ENCODE measurements around the gene ULBP1.
"Not testable (repeated sequence)": the region's sequence is repeated elsewhere in the genome, so short reads cannot be mapped to it uniquely, and the experiment has no call there.

The ULBP1 gene

DNA sequence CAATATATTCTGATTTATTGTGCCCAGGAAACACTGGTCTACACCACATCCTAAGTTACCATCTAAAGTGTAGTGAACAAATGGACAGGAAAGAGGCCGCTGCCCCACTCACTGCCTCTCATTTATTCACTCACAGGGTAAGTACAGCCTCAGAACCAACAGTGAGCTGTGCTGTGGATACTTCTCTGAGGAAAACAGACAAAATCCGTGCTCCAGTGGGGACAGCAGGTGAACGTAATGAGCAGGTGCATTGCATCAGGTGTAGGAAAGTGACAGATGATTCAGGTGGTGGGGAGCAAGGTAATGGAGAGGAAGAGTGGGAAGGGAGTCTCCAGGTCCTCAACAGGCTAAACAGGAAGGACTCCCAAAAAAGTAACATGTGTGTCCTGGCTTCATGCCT is 30.3 kb upstream of the ULBP1 start:
- no peak for DNase-seq (ENCODE audit: low spot score)

DNA sequence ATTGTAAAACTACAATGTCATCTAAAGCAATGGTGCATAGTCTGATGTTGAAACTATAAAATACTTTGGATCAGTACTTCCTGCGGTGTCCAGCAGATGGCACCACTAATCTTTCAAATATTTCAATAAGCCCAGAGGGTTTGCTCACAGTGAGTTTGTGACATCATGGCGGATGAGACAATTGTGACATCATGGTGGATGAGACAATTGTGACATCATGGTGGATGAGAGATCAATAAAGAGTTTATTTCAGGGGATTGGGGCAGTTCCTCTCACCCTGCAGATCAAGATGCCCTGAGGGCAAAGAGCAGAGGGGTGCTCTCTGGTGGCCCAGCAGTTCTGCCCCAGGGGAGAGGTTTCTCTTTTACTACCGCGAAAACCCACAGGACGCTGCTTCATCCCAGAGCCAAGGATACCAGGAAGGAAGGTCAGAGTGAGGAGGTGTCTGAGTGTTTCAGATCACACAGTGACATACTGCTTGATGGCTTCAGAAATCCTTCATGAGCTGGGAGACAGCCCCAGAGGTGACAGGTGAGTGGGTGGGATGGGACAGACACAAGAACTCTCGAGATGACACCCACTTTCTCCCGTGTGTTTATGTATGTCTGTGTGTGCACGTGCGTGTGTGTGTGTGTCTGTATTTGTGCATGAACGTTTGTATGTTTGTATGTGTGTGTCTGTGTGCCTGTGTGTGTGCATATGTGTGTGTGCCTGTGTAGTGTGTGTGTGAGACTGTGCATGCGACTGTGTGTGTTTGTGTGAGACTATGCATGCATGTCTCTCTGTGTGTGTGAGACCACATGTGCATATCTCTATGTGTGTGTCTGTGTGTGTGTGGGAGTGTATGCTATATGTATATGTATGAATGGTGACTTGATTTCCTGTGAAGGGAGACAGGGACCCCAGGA is 29.2 kb upstream of the ULBP1 start:
- peak; percentile 73 for DNase-seq (ENCODE audit: low spot score)

DNA sequence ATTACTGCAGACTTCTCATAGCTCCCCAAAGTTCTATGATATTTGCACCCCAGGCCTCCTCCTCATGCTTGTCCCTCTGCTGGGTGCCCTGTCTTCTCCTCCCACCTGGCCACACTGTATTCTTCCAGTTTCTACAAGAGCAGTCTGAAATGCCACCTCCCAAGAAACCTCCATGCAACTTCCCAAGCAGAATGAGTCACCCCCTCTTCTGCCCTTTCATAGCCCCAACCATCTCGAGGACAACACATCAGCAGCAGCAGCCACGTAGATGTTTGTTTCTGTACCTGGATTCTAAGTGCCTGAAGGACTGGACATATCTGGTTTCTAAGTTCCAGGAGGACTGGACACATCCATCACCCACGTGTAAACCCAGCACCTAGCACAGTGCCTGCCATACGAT is 28.5 kb upstream of the ULBP1 start:
- no peak for DNase-seq (ENCODE audit: low spot score)

DNA sequence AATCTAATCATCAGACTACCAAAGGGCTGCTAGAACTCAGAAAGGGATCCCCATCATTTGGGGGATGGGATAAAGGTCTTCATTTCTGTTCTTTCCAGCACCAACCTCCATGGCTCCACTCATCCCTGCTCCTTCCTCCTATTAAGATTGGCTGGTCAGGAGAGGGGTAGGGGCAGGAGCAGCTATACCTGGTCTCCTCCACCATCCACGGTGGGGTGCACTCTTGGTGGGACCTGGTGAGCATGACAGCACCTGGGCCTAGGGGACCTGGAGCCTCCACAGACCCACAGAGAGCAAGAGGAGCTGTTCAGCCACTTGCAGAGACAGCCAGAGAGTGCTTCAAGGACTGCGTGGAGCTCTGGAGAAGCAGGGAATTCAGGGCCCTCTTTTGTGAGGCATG is 28.1 kb upstream of the ULBP1 start:
- DNase-seq (ENCODE audit: low spot score): no peak

DNA sequence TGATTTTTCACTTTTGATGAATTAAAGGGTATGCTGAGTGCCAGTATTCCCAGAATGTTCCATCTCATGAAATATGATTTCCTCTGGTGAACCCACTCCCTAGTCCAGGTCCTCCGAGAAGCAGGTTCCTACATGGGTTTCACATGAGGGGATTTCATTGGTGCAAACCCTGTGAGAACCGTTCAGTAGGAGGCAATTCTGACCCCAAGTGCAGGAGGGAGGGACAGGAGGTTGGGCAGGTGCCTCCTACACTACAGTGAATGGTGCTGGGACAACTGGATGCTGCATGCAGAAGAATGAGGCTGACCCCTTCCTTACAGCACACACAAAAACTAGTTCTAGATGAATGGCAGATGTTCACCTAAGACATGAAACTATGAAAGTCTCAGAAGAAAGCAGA is 27.0 kb upstream of the ULBP1 start:
- no peak for DNase-seq (ENCODE audit: low spot score)

DNA sequence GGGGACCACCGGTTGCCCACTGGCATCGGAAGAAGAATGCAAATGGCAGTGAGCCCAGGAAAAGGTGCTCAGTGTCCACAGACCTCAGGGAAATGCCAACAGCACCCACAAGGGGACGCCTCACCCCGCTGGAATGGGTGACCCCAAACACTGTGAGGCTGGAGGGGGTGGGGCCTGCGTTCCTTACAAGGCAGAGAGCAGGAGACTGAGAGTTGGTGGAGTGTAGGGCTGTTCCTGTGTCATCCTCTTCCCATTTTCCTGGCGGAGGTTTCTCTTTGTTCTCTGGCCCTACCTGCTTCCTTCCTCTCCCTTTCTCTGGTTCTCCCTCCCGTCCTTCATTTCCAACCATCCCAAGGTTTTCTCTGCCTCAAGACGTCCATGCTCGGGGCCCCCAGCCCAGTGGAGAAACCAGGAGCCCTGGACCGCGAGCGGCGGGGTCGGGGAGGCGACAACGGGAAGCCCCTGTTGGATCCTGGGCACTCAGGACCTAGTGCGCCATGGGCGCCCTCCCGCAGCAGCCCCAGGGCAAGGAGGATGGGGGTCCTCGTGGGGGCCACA is 25.7 kb upstream of the ULBP1 start:
- DNase-seq (ENCODE audit: low spot score): not testable (repeated sequence)

DNA sequence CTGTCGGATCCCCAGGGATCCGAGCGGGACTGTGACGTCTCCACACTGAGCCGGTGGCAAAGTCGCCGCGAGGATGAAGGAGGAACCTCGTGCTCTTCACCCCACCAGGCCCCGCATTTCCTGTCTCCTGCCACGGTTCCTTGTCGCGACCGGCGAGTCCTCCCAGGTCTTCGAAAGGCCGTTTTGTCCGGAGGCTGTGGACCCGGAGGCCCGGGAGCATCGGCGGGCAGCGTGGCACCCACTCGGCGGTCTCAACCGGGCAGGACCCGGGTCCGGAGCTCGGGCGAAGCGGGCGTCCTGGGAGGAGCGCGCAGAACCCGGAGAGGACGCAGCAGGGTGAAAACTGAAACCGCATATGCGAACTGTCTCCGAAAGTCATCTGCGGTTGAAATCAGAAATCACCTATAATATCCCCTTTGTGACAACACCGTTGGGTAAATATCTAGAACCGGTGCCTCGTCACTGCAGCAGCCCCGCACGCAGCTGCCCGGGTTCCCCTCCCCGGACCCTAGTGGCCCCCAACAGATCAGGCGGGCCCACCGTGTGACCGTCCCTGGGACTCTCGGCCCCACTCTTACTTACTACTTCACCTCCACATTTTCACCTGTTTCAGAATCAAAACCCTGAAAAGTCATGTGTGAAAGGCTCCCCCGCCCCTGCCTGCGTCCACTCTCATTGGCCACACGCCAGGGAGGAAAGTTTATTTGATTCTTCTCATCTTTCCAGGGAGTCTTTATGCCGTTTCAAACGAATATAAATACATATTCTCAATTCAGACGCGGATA is 25.0 kb upstream of the ULBP1 start:
- DNase-seq (ENCODE audit: low spot score): no peak

DNA sequence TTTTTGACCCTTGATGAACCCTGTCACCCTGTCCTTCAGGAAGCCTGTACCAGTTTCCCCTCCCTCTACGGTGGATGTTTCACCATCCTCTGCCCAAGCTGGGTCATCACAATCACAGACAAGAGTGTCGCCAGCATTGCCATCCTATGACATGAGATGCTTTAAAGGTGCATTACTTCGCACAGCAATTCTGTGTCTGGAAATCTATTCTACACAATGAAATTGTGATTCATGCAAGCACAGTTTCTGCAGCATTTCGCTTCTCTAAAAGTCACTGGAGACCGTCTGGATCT is 24.4 kb upstream of the ULBP1 start:
- DNase-seq (ENCODE audit: low spot score): no peak

DNA sequence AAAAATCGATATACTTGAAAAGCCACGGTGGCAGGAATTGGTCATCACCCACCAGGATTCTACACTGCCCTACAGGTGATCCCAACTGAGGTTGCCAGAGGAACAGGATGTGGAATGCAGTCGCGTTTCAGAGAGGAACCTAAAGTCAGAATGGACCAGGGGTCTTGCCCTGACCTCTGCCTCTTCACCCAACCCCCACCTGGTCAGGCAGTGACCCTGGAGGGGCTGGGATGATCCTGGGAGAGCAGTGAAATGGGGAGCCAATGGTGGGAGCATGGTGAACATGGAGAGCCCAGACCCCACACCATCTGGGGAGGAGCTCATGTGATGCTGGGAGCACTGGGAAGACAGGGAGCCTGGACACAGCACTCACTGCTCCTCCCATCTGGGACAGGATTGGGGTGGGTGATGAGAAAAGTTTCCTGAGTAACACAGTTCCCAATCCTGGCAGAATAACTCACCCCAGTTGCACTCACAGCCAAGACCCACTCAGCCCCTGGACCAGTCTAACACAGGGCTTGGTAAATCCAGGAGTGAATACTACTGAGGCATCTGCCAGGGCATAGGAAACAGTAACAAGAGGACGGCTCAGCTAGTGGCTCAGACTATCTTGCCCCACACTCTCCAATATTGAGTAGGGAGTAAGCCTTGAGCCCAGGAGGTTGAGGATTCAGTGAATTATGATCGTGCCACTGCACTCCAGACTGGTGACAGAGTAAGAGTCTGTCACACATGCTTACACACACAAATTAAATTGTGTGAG is 23.7 kb upstream of the ULBP1 start:
- no peak for DNase-seq (ENCODE audit: low spot score)

DNA sequence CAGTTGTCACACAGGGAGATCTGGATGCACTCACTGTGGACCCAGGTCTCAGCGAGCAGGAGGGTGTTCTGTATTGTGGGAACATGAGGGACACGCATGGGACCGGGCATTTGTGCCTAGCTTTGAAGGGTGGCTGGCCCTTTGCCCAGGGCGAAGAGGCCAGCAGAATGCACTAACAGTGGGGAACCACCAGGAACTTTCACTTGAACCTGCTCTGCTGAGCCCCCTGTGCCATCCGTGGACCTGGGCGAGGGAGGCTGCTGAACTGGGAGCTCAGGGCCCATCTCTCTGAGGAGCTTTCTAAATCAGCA is 23.1 kb upstream of the ULBP1 start:
- DNase-seq (ENCODE audit: low spot score): no peak

DNA sequence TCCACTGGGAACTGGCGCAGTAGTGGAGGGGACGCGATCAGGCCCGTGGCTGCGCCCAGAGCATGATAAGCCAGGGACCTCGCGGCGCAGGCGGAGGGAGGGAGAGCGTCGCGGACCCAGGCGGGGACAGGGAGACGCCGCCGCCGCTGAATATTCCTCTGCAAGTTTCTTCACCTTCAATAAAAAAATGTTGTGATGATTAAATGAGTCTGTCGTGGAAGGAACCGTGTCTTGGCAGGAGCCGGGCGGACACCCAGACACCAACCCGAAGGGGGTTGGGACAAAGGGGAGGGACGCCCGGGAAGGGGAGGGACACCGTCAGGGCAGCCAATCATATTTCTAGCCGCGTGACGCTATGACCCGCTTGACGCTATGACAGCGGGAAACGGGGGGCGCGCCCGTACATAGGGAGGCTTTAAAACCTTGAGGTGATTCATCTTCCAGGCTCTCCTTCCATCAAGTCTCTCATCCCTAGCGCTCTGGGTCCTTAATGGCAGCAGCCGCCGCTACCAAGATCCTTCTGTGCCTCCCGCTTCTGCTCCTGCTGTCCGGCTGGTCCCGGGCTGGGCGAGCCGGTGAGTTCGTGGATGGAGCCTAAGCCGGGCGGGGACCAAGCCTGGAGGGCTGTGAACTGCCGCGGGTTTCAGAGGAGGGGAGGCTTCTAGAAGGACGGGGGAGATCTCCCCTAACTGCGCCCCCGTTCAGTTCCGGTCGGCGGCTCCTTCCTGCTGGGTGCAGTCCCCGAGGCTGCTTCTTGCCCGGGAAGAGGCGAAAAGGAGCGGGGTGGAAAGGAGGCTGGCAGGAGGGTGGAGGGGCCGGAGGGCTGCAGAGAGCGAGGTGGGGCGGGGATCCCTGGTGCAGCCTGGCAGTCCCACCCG is 21.9 kb upstream of the ULBP1 start, which contains the start of gene ULBP2:
TSS of gene ULBP2 (plus strand) at position 432 of the 878 bp plus-strand sequence. CDS start at position 491, 59 bp downstream.
- peak; percentile 76 for DNase-seq (ENCODE audit: low spot score)

DNA sequence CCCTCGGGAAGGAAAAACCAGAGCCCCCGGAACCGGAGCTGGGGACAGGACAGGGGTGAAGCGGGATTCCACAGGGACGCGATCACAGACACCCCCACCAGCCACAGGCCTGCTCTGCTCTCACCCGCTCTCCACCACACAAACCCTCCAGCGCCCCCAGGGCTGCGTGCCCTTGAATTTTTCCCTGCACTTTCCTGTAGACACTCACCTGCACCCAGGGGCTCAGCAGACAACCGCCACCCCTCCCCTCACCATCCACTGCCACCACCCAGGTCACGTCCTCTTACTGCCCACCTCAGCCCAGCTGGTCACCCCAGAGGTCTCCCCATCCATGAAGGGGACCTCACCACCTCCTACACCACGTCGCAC is 21.3 kb upstream of the ULBP1 start:
- DNase-seq (ENCODE audit: low spot score): no peak

DNA sequence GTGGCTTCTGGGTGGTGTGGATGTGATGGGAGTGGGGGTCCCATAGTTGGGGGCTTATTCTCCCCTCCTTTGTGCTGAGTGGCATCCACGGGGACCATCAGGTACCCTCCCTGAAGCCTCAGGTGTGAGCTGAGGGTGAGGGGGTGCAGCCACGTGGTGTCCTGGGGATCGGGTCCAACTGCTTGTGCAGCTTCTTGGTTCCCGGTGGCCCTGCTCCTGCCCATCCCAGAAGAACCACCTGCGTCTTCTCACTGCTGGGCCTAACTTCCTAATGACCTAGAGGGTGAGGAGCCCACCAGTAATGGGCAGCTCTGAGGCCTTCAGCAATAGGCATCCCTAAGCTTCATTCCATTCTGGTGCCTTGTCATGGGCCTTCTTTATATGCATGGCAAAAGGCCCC is 20.4 kb upstream of the ULBP1 start:
- not testable (repeated sequence) for DNase-seq (ENCODE audit: low spot score)

DNA sequence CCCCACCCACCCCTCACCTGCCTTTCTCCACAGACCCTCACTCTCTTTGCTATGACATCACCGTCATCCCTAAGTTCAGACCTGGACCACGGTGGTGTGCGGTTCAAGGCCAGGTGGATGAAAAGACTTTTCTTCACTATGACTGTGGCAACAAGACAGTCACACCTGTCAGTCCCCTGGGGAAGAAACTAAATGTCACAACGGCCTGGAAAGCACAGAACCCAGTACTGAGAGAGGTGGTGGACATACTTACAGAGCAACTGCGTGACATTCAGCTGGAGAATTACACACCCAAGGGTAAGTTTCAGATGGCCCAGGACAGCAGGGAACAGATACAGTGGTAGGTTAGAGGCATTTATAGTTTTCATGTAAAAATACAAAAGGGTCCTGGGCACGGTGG is 18.5 kb upstream of the ULBP1 start:
- not testable (repeated sequence) for DNase-seq (ENCODE audit: low spot score)

DNA sequence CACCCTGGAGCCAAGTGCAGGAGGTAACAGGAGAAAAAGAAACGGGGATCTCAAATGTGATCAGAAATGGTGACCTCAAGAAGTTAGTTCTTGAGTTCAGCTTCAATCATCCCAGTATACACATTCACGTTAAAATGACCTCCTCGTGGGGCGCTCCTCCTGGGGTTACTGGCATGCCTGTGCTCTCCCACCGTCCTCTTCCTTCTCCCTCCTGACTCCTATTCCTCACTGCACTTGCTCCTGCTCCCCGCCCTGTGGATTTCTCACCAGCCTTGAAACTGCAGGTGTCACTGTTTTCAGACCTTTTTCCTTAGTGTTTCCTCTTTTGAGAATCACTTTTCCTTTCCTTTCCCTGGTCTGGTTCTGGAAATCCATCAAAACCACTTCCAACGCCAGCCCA is 17.1 kb upstream of the ULBP1 start:
- DNase-seq (ENCODE audit: low spot score): not testable (repeated sequence)

DNA sequence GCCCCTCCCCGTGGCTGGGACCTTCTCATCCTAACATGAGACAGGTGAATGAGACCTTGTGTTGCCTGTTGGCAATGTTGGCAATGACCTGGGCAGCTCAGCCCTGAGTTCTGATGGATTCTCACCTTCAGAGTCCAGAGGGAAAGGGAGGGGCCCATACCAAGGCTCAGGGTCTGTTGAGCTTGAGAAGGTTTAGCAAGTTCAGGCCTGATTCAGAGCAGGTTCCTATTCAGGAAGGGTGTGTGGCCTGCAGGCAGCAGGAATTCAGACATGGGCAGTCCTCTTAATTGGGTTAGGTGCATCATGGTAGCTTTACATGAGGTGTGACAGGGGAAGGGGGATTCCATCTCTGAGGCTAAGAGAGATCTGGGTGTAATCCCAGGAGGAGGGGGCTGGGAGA is 16.2 kb upstream of the ULBP1 start:
- DNase-seq (ENCODE audit: low spot score): not testable (repeated sequence)

DNA sequence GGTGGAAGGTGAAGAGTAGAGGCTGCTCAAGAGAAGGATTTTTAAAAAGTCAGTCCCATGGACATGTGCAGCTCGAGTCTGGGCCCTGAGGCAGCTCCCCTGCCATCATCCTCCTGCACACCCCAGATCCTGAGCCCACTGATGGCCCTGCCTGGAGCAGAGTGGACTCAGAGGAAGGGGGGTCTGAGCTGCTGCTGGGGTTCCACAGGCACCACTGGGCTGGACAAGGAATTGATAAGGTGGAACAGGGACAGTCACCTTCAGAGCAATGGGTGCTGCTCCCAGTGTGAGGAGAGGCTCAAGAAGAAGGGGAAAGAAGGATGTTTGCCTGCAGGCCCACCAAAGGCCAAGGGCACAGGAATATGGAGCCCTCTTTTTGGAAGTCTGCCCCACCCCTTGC is 15.7 kb upstream of the ULBP1 start:
- DNase-seq (ENCODE audit: low spot score): no peak

DNA sequence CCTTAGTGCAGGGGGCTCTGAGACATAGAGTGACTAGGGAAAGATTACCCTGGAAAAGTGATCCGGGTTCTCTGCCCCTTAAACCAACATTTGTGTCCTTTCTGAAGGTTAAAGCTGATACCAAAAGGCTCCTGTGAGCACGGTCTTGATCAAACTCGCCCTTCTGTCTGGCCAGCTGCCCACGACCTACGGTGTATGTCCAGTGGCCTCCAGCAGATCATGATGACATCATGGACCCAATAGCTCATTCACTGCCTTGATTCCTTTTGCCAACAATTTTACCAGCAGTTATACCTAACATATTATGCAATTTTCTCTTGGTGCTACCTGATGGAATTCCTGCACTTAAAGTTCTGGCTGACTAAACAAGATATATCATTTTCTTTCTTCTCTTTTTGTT is 15.1 kb upstream of the ULBP1 start:
- DNase-seq (ENCODE audit: low spot score): no peak

DNA sequence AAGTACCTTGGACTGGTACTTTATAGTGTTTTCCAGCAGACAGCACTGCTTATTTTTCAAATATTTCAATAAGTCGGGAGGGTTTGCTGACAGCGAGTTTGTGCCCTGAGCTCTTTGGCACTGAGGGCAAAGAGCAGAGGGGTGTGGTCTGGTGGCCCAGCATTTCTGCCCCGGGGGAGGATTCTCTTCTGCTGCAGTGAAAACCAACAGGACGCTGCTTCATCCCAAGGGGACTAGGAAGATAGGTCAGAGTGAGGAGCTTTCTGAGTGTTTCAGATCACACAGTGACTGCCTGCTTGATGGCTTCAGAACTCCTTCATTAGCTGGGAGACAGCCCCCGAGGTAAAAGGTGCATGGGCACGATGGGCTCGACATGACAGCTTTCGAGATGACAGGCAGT is 13.3 kb upstream of the ULBP1 start:
- no peak for DNase-seq (ENCODE audit: low spot score)

DNA sequence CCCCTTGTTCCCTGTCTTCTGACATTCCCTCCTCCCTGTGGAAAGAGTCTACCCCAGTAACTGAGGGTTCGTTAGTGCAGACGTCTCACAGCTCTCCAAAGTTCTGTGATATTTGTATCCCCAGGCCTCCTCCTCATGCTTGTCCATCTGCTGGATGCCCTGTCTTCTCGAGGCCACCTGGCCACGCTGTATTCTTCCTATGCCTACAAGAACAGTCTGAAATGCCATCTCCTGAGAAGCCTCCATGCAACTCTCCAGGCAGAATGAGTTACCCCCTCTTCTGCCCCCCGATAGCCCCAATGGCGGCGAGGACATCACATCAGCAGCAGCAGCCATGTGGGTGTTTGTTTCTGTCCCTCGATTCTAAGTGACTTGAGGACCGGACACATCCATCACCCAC is 12.6 kb upstream of the ULBP1 start:
- no peak for DNase-seq (ENCODE audit: low spot score)

DNA sequence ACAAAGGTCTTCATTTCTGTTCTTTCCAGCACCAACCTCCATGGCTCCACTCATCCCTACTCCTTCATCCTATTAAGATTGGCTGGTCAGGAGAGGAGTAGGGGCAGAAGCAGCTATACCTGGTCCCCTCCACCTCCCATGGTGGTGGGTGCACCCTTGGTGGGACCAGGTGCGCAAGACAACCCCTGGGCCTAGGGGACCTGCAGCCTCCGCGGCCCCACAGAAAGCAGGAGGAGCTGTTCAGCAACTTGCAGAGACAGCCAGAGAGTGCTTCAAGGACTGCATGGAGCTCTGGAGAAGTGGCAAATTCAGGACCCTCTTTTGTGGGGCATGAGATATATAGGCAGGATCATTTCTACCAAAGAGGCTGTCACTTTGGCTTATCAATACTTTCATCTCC is 12.1 kb upstream of the ULBP1 start:
- no peak for DNase-seq (ENCODE audit: low spot score)

DNA sequence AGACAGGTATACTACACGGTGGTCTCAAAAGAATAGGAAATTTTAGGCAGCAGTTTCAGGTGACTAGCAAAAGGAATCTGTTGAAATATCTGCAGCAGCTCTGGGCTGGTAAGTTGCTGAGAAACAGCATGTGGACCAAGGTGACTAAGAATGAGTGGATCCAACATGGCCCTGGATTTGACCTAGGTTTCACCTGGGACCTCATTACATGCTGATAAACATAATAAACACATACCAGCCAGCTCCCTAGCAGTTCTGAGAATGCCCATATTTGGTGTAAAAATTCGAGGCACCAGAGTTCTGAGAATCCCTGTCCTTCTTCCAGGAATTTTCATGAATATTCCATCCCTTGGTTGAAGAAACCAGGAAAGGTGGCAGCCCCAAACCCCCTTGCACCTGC is 10.4 kb upstream of the ULBP1 start:
- DNase-seq (ENCODE audit: low spot score): not testable (repeated sequence)
